Measurements from ENCODE around the gene PHC3.

DNA sequence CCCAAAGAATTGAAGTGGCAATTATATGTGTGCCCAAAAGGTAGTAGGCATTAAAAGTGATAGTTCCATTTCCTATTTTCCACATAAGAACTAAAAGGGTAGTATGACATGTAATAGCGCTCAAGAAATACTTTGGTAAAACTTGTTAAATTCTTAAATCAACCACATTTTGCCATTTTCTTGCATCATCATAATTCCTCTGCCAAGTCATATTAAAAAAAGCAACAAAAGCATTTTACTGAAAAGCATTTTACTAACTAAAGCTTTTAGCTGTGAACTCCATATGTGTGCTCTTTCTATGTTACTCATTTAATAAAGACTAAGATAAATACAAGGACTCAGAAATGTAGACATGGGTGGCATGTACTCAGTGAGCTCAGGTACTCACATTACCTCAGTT lies 73.6 kb downstream of the PHC3 start:
- TF ChIP-seq POLR2A (IDR thresholded peaks at IDR 0.05) (no peak), POLR2AphosphoS5 (IDR thresholded peaks at IDR 0.05) (no peak)
- TF ChIP-seq, protein P1, sequence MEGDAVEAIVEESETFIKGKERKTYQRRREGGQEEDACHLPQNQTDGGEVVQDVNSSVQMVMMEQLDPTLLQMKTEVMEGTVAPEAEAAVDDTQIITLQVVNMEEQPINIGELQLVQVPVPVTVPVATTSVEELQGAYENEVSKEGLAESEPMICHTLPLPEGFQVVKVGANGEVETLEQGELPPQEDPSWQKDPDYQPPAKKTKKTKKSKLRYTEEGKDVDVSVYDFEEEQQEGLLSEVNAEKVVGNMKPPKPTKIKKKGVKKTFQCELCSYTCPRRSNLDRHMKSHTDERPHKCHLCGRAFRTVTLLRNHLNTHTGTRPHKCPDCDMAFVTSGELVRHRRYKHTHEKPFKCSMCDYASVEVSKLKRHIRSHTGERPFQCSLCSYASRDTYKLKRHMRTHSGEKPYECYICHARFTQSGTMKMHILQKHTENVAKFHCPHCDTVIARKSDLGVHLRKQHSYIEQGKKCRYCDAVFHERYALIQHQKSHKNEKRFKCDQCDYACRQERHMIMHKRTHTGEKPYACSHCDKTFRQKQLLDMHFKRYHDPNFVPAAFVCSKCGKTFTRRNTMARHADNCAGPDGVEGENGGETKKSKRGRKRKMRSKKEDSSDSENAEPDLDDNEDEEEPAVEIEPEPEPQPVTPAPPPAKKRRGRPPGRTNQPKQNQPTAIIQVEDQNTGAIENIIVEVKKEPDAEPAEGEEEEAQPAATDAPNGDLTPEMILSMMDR (IDR thresholded peaks at IDR 0.05) = no peak
